HepG2 (cell line): ENCODE measurements around the gene ABHD1. TPM values are rescaled to one million over a fixed set of nuclear protein-coding genes. Genes with fewer than 3 reads are reported as not detected.
A peak's percentile ranks its signal among the peaks of the same experiment; 100 is the strongest.

ENCODE experiments used
- AGO1 ChIP-seq: fragments of 200-400 bp; formaldehyde crosslinking; IDR thresholded peaks from 2 replicates; pipeline ENCODE4 v1.6.1; 2017; ENCODE audit warnings: mild to moderate bottlenecking, low read depth, low read length, moderate library complexity; ENCODE audit not compliant: poor library complexity, severe bottlenecking
- ATF4 ChIP-seq, 2 experiments: fragments of 450-650 bp in 1 of 2; sonication (generic) in 1 of 2; formaldehyde crosslinking; IDR thresholded peaks; 2 replicates each; pipeline versions ENCODE4 v1.5.0 to v1.8.0; 2020 to 2022; ENCODE audit warnings: mild to moderate bottlenecking in 1 of 2, missing genetic modification reagents in 1 of 2
- BHLHE40 ChIP-seq: IDR thresholded peaks from 2 replicates; pipeline ENCODE4 v1.6.1; 2011; ENCODE audit warnings: low read length, improper control_type of control experiment
- EEA1 ChIP-seq: sonication (generic); formaldehyde crosslinking; IDR thresholded peaks from 2 replicates; pipeline ENCODE4 v1.5.1; 2020; ENCODE audit warnings: mild to moderate bottlenecking, missing genetic modification reagents, borderline replicate concordance
- EP300 ChIP-seq, 3 experiments: sonication (generic) in 1 of 3; formaldehyde crosslinking in 1 of 3; IDR thresholded peaks; 2 replicates each; pipeline versions ENCODE4 v1.5.1 to v1.6.1; 2011 to 2020; ENCODE audit warnings: low read depth in 2 of 3, low read length in 2 of 3, borderline replicate concordance in 1 of 3, improper control_type of control experiment in 1 of 3, mild to moderate bottlenecking in 1 of 3, missing genetic modification reagents in 1 of 3, moderate library complexity in 1 of 3
- ESRRA ChIP-seq: sonication (generic); formaldehyde crosslinking; IDR thresholded peaks from 2 replicates; pipeline ENCODE4 v1.5.1; 2020; ENCODE audit warnings: mild to moderate bottlenecking, low read depth, missing genetic modification reagents
- FOXK2 ChIP-seq: fragments of 450-650 bp; IDR thresholded peaks from 2 replicates; pipeline ENCODE4 v1.6.1; 2016
- HES4 ChIP-seq: sonication (generic); formaldehyde crosslinking; IDR thresholded peaks from 2 replicates; pipeline ENCODE4 v1.9.0; 2021; ENCODE audit warnings: mild to moderate bottlenecking, missing genetic modification reagents, borderline replicate concordance
- HNRNPH1 ChIP-seq: fragments of 200-400 bp; formaldehyde crosslinking; optimal IDR thresholded peaks from 2 replicates; pipeline ENCODE3; 2017; ENCODE audit warnings: mild to moderate bottlenecking, low read depth, low read length
- ISX ChIP-seq: sonication (generic); formaldehyde crosslinking; conservative IDR thresholded peaks from 2 replicates; pipeline ENCODE4 v1.5.0; 2020; ENCODE audit warnings: missing genetic modification reagents
- KDM5A ChIP-seq: fragments of 200-600 bp; sonication (generic); IDR thresholded peaks from 2 replicates; pipeline ENCODE4 v1.7.0; 2018; ENCODE audit warnings: antibody characterized with exemption, mild to moderate bottlenecking, low read length, borderline replicate concordance
- MXD4 ChIP-seq: IDR thresholded peaks from 2 replicates; pipeline ENCODE4 v1.6.1; 2016; ENCODE audit warnings: mild to moderate bottlenecking, missing biosample characterization, missing genetic modification reagents
- PRDM15 ChIP-seq: sonication (generic); formaldehyde crosslinking; IDR thresholded peaks from 2 replicates; pipeline ENCODE4 v1.4.0; 2020; ENCODE audit warnings: missing genetic modification reagents
- RNF219 ChIP-seq: sonication (generic); formaldehyde crosslinking; IDR thresholded peaks from 2 replicates; pipeline ENCODE4 v1.5.0; 2020; ENCODE audit warnings: mild to moderate bottlenecking, missing genetic modification reagents
- SAFB2 ChIP-seq: sonication (generic); formaldehyde crosslinking; IDR thresholded peaks from 2 replicates; pipeline ENCODE4 v1.5.1; 2020; ENCODE audit warnings: missing genetic modification reagents, low read depth, mild to moderate bottlenecking, borderline replicate concordance
- SOX5 ChIP-seq: IDR thresholded peaks from 2 replicates; pipeline ENCODE4 v1.6.1; 2016; ENCODE audit warnings: borderline replicate concordance
- ZBTB34 ChIP-seq: sonication (generic); formaldehyde crosslinking; IDR thresholded peaks from 2 replicates; pipeline ENCODE4 v1.8.0; 2022; ENCODE audit warnings: mild to moderate bottlenecking, missing genetic modification reagents
- ZFP1 ChIP-seq: IDR thresholded peaks from 2 replicates; pipeline ENCODE4 v1.6.1; 2016
- ZNF652 ChIP-seq: IDR thresholded peaks from 2 replicates; pipeline ENCODE4 v1.6.1; 2016; ENCODE audit warnings: low read depth, borderline replicate concordance
- ZNF740 ChIP-seq: sonication (generic); formaldehyde crosslinking; IDR thresholded peaks from 2 replicates; pipeline ENCODE4 v1.4.0; 2020; ENCODE audit warnings: missing genetic modification reagents
- polyA plus RNA-seq, 8 experiments: library from polyadenylated mRNA; depleted of rRNA in 3 of 8; stranded (reverse) in 7 of 8; unstranded in 1 of 8; fragments of >200 nt; fragmentation: Illumina TruSeq in 4 of 8; extraction: Trizol in 4 of 8; gene quantifications; 2 replicates each; pipeline versions ENCODE4 v1.2.1 to v1.2.3, GENCODE V29; 2011 to 2016; ENCODE audit warnings: low read depth in 4 of 8, missing spikeins in 1 of 8, mixed read lengths in 1 of 8; ENCODE audit not compliant: insufficient read depth in 1 of 8
- total RNA-seq, 5 experiments: library from RNA; depleted of rRNA; stranded (reverse); fragments of >200 nt; fragmentation: Illumina TruSeq; extraction: Trizol; gene quantifications; 2 replicates each; pipeline ENCODE4 v1.2.3, GENCODE V29; 2016; ENCODE audit warnings: low read depth in 1 of 5

The ABHD1 gene
- total and polyA plus RNA-seq, 2 of the 13 experiments (the other 11 are each of a cell fraction or from before 2014, with no cell fraction given) = 0.04 to 0.81 TPM

GRCh38 chr2:27086090-27086723 lies 37.4 kb upstream of the ABHD1 start (continued):
- TF ChIP-seq MXD4 = peak; percentile 94
- TF ChIP-seq FOXK2 = no peak
- peak; percentile 95 for TF ChIP-seq SAFB2 (CRISPR knock-in tag)
- 0 out of 2 replicates have a peak, but pooled peaks have one; percentile 70 for TF ChIP-seq ZBTB34 (CRISPR knock-in tag)
- 0 out of 2 replicates have a peak, but pooled peaks have one; percentile 25 for TF ChIP-seq ZNF740 (CRISPR knock-in tag)
- peak; percentile 19; the same call in 1 of the 2 replicates for TF ChIP-seq ISX (CRISPR knock-in tag)
- TF ChIP-seq PRDM15 = peak; percentile 73
- TF ChIP-seq EEA1 (CRISPR knock-in tag) = peak; percentile 58; the same call in 1 of the 2 replicates
- TF ChIP-seq RNF219 (CRISPR knock-in tag) = no peak
- TF ChIP-seq SOX5 (CRISPR knock-in tag) = peak; percentile 47; the same call in 1 of the 2 replicates
- peak; percentile 60; the same call in 1 of the 2 replicates for TF ChIP-seq HES4 (CRISPR knock-in tag)
- peak in 1 of 2 experiments; percentile 18; a peak in 1 of 4 replicates for TF ChIP-seq EP300 (IDR thresholded peaks at IDR 0.05; ENCODE audit: low read depth in 2 of 2, low read length in 2 of 2)
- TF ChIP-seq EP300 (CRISPR knock-in tag; IDR thresholded peaks at IDR 0.05; ENCODE audit: borderline replicate concordance) = no peak
- no peak for TF ChIP-seq HNRNPH1
- TF ChIP-seq KDM5A = peak; percentile 23; the same call in 1 of the 2 replicates
- peak; percentile 93 for TF ChIP-seq BHLHE40
- TF ChIP-seq ZNF652 = no peak
- TF ChIP-seq ESRRA = 0 out of 2 replicates have a peak, but pooled peaks have one; percentile 23
- peak; percentile 72; the same call in 1 of the 2 replicates for TF ChIP-seq ZFP1 (CRISPR knock-in tag)
- TF ChIP-seq AGO1 = no peak
- TF ChIP-seq ATF4 (CRISPR knock-in tag; IDR thresholded peaks at IDR 0.05) = peak in 1 of 2 experiments; percentile 66; a peak in 1 of 4 replicates
